Measurements from ENCODE around the gene KRTAP10-2.

DNA sequence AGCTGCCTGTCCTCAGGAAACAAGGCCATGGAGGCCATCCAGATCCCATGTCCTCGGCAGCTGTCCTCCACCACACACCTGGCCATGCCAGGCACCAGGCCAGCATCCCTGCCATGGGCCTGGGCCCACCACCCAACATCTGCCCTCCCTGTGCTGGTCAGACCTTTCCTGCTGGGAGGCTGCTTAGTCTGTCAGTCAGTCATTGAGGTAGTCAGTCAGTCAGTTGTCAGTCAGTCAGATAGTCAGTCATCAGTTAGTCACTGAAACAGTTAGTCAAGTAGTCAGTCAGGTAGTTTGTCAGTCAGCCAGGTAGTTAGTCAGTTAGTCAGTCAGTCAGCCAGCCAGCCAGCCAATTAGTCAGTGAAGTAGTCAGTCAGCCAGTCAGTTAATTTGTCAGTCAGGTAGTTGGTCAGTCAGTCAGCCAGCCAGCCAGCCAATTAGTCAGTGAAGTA is 28.5 kb downstream of the KRTAP10-2 start:
- TF ChIP-seq, protein P1, sequence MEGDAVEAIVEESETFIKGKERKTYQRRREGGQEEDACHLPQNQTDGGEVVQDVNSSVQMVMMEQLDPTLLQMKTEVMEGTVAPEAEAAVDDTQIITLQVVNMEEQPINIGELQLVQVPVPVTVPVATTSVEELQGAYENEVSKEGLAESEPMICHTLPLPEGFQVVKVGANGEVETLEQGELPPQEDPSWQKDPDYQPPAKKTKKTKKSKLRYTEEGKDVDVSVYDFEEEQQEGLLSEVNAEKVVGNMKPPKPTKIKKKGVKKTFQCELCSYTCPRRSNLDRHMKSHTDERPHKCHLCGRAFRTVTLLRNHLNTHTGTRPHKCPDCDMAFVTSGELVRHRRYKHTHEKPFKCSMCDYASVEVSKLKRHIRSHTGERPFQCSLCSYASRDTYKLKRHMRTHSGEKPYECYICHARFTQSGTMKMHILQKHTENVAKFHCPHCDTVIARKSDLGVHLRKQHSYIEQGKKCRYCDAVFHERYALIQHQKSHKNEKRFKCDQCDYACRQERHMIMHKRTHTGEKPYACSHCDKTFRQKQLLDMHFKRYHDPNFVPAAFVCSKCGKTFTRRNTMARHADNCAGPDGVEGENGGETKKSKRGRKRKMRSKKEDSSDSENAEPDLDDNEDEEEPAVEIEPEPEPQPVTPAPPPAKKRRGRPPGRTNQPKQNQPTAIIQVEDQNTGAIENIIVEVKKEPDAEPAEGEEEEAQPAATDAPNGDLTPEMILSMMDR (IDR thresholded peaks at IDR 0.05): no peak
- no peak for TF ChIP-seq POLR2A (IDR thresholded peaks at IDR 0.05)
